ENCODE results near the gene LSM4.

Gene LSM4

GRCh38 chr19:18291019-18291524 lies 31.8 kb downstream of the LSM4 start:
- Histone ChIP-seq H3K4me2 (ENCODE audit: low read depth, low read length, poor library complexity, severe bottlenecking) (peak overlapping the region; percentile 63), H4K20me1 (ENCODE audit: low read depth, low read length) (no peaks in the 10 kb centered on the region), H3K4me3 (ENCODE audit: insufficient read depth, low read length, poor library complexity, severe bottlenecking) (no peak overlapping the region), H3K9me2 (replicated peaks; ENCODE audit: insufficient read depth, low read length) (no peaks in the 10 kb centered on the region), H2AFZ (ENCODE audit: low read depth, low read length, severe bottlenecking) (no peak overlapping the region), H3F3A (ENCODE audit: insufficient read depth) (peaks cover 4% of the 10 kb centered on the region; the same call in 1 of the 2 replicates), H3K27ac (ENCODE audit: low read depth, low read length) (peak overlapping the region; percentile 47), H3K36me3 (ENCODE audit: low read length) (no peaks in the 10 kb centered on the region), H3K27me3 (ENCODE audit: low read length) (no peaks in the 10 kb centered on the region), H3K9me3 (ENCODE audit: insufficient read depth, low read length) (no peaks in the 10 kb centered on the region), H3K9ac (ENCODE audit: low read length) (peak overlapping the region; percentile 19; the same call in 1 of the 2 replicates), H3K79me2 (ENCODE audit: insufficient read depth, low read length) (no peaks in the 10 kb centered on the region)
- TF ChIP-seq CTCF (IDR thresholded peaks at IDR 0.05; ENCODE audit: insufficient read depth, low read length, poor library complexity, severe bottlenecking): no peak
- no peak for TF ChIP-seq EZH2phosphoT487 (conservative IDR thresholded peaks at IDR 0.05; ENCODE audit: low read length)

- Histone ChIP-seq H3K27ac (ENCODE audit: low read depth, low read length) (no peak overlapping the region), H3K27me3 (ENCODE audit: low read length) (no peaks in the 10 kb centered on the region), H3K9me3 (ENCODE audit: insufficient read depth, low read length) (no peaks in the 10 kb centered on the region), H3F3A (ENCODE audit: insufficient read depth) (peaks cover 4% of the 10 kb centered on the region; the same call in 1 of the 2 replicates), H3K9ac (ENCODE audit: low read length) (no peak overlapping the region), H3K79me2 (ENCODE audit: insufficient read depth, low read length) (no peaks in the 10 kb centered on the region), H3K4me2 (ENCODE audit: low read depth, low read length, poor library complexity, severe bottlenecking) (no peak overlapping the region), H3K9me2 (replicated peaks; ENCODE audit: insufficient read depth, low read length) (no peaks in the 10 kb centered on the region), H3K4me3 (ENCODE audit: insufficient read depth, low read length, poor library complexity, severe bottlenecking) (no peak overlapping the region), H2AFZ (ENCODE audit: low read depth, low read length, severe bottlenecking) (no peak overlapping the region), H3K36me3 (ENCODE audit: low read length) (no peaks in the 10 kb centered on the region), H4K20me1 (ENCODE audit: low read depth, low read length) (no peaks in the 10 kb centered on the region)
- TF ChIP-seq CTCF (IDR thresholded peaks at IDR 0.05; ENCODE audit: insufficient read depth, low read length, poor library complexity, severe bottlenecking) (no peak), EZH2phosphoT487 (conservative IDR thresholded peaks at IDR 0.05; ENCODE audit: low read length) (no peak)
Measured at GRCh38 chr19:18290302-18291018, 32.4 kb downstream of the LSM4 start.

GRCh38 chr19:18289471-18290301 lies 33.2 kb downstream of the LSM4 start:
- no peaks in the 10 kb centered on the region for H3K36me3 ChIP-seq (ENCODE audit: low read length)
- no peak overlapping the region for H3K4me3 ChIP-seq (ENCODE audit: insufficient read depth, low read length, poor library complexity, severe bottlenecking)
- H3K9me3 ChIP-seq (ENCODE audit: insufficient read depth, low read length): no peaks in the 10 kb centered on the region
- no peaks in the 10 kb centered on the region for H3K27me3 ChIP-seq (ENCODE audit: low read length)
- no peaks in the 10 kb centered on the region for H3K79me2 ChIP-seq (ENCODE audit: insufficient read depth, low read length)
- H3F3A ChIP-seq (ENCODE audit: insufficient read depth): peaks cover 4% of the 10 kb centered on the region; the same call in 1 of the 2 replicates
- TF ChIP-seq EZH2phosphoT487 (conservative IDR thresholded peaks at IDR 0.05; ENCODE audit: low read length) (no peak), CTCF (IDR thresholded peaks at IDR 0.05; ENCODE audit: insufficient read depth, low read length, poor library complexity, severe bottlenecking) (no peak)
- H2AFZ ChIP-seq (ENCODE audit: low read depth, low read length, severe bottlenecking): no peak overlapping the region
- no peak overlapping the region for H3K9ac ChIP-seq (ENCODE audit: low read length)
- H3K27ac ChIP-seq (ENCODE audit: low read depth, low read length): no peak overlapping the region
- no peaks in the 10 kb centered on the region for H3K9me2 ChIP-seq (replicated peaks; ENCODE audit: insufficient read depth, low read length)
- H3K4me2 ChIP-seq (ENCODE audit: low read depth, low read length, poor library complexity, severe bottlenecking): no peak overlapping the region
- no peaks in the 10 kb centered on the region for H4K20me1 ChIP-seq (ENCODE audit: low read depth, low read length)
